SK-N-SH treated with all-trans-retinoic acid at 6 μM for 48 hours (cell line): ENCODE results near the gene RFC1.

Experiments used
- CSDC2 ChIP-seq: fragments of 250-450 bp; sonication (Bioruptor Pico); IDR thresholded peaks from 2 replicates; pipeline ENCODE4 v1.5.0; 2020; ENCODE audit warnings: mild to moderate bottlenecking, moderate library complexity
- OSR1 ChIP-seq: fragments of 250-450 bp; sonication (Bioruptor Pico); IDR thresholded peaks from 2 replicates; pipeline ENCODE4 v1.8.0; 2022; ENCODE audit warnings: moderate library complexity, mild to moderate bottlenecking, inconsistent platforms
- PPARA ChIP-seq: fragments of 250-450 bp; sonication (Bioruptor Pico); IDR thresholded peaks from 2 replicates; pipeline ENCODE4 v1.5.0; 2020; ENCODE audit warnings: mild to moderate bottlenecking, borderline replicate concordance
- RARB ChIP-seq: fragments of 250-450 bp; sonication (Bioruptor Pico); IDR thresholded peaks from 2 replicates; pipeline ENCODE4 v1.8.0; 2021; ENCODE audit warnings: mild to moderate bottlenecking, moderate library complexity
- SNAI2 ChIP-seq: fragments of 250-450 bp; sonication (Bioruptor Pico); IDR thresholded peaks from 2 replicates; pipeline ENCODE4 v1.5.0; 2020; ENCODE audit warnings: mild to moderate bottlenecking, moderate library complexity
- TCF4 ChIP-seq: fragments of 250-450 bp; sonication (Bioruptor Pico); IDR thresholded peaks from 2 replicates; pipeline ENCODE4 v1.8.0; 2021; ENCODE audit warnings: mild to moderate bottlenecking, moderate library complexity, borderline replicate concordance
- ZNF70 ChIP-seq: fragments of 450-650 bp; formaldehyde crosslinking; IDR thresholded peaks from 2 replicates; pipeline ENCODE4 v1.5.0; 2020; ENCODE audit warnings: mild to moderate bottlenecking, moderate library complexity
- ZNF8 ChIP-seq: fragments of 450-650 bp; formaldehyde crosslinking; IDR thresholded peaks from 2 replicates; pipeline ENCODE4 v1.5.0; 2020; ENCODE audit warnings: mild to moderate bottlenecking, moderate library complexity
- TF ChIP-seq, protein P1 (sequence below): fragments of 250-450 bp; sonication (Bioruptor Pico); IDR thresholded peaks from 2 replicates; pipeline ENCODE4 v1.5.1; 2020; ENCODE audit warnings: low read depth, mild to moderate bottlenecking, moderate library complexity
- TF ChIP-seq, protein P2 (sequence below): fragments of 250-450 bp; sonication (Bioruptor Pico); IDR thresholded peaks from 2 replicates; pipeline ENCODE4 v1.8.0; 2020; ENCODE audit warnings: mild to moderate bottlenecking, moderate library complexity, borderline replicate concordance

DNA sequence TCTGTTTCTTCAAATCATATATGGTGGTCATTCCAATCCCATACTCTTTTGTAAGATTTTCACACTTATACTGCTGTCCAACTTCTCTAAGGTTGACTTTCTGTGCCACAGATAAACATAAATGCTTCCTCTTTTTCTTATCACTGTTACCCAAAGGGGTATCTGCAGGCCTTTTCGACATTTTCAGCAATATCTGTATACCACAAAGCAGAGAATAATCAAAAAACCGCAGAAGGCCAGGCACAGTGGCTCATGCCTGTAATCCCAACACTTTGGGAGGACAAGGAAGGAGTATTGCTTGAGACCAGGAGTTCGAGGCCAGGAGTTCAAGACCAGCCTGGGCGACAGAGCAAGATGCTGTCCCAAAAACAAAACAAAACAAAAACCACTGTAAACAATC is 3.1 kb upstream of the RFC1 start:
- TF ChIP-seq, protein P1, sequence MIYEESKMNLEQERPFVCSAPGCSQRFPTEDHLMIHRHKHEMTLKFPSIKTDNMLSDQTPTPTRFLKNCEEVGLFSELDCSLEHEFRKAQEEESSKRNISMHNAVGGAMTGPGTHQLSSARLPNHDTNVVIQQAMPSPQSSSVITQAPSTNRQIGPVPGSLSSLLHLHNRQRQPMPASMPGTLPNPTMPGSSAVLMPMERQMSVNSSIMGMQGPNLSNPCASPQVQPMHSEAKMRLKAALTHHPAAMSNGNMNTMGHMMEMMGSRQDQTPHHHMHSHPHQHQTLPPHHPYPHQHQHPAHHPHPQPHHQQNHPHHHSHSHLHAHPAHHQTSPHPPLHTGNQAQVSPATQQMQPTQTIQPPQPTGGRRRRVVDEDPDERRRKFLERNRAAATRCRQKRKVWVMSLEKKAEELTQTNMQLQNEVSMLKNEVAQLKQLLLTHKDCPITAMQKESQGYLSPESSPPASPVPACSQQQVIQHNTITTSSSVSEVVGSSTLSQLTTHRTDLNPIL (CRISPR knock-in tag): no peak
- TF ChIP-seq, protein P2, sequence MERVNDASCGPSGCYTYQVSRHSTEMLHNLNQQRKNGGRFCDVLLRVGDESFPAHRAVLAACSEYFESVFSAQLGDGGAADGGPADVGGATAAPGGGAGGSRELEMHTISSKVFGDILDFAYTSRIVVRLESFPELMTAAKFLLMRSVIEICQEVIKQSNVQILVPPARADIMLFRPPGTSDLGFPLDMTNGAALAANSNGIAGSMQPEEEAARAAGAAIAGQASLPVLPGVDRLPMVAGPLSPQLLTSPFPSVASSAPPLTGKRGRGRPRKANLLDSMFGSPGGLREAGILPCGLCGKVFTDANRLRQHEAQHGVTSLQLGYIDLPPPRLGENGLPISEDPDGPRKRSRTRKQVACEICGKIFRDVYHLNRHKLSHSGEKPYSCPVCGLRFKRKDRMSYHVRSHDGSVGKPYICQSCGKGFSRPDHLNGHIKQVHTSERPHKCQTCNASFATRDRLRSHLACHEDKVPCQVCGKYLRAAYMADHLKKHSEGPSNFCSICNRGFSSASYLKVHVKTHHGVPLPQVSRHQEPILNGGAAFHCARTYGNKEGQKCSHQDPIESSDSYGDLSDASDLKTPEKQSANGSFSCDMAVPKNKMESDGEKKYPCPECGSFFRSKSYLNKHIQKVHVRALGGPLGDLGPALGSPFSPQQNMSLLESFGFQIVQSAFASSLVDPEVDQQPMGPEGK: no peak
- TF ChIP-seq TCF4 (CRISPR knock-in tag) (no peak), ZNF70 (CRISPR knock-in tag) (no peak), SNAI2 (CRISPR knock-in tag) (no peak), ZNF8 (no peak), RARB (CRISPR knock-in tag) (no peak), OSR1 (CRISPR knock-in tag) (no peak), CSDC2 (CRISPR knock-in tag) (no peak), PPARA (no peak)
